ENCODE results near the gene SCN3B. TPM values are rescaled to one million over a fixed set of nuclear protein-coding genes. Genes with fewer than 3 reads are reported as not detected.

SCN3B gene
- polyA plus RNA-seq, 1 donor = 2.5 TPM

- peak; percentile 51 for DNase-seq
Measured at GRCh38 chr11:123653827-123654565, 428 bp downstream of the SCN3B start.

GRCh38 chr11:123653483-123653826, 969 bp downstream of the SCN3B start:
- DNase-seq = no peak

- DNase-seq = no peak
Measured at GRCh38 chr11:123652599-123652998, 1.8 kb downstream of the SCN3B start.

GRCh38 chr11:123650901-123651300, 3.5 kb downstream of the SCN3B start:
- DNase-seq = no peak

GRCh38 chr11:123645286-123645975, 9.0 kb downstream of the SCN3B start:
- DNase-seq = no peak

- DNase-seq = no peak
Measured at GRCh38 chr11:123642435-123642834, 12.0 kb downstream of the SCN3B start.

GRCh38 chr11:123641495-123641840, 13.0 kb downstream of the SCN3B start:
- DNase-seq = no peak

- DNase-seq = peak; percentile 41
Measured at GRCh38 chr11:123640677-123641494, 13.5 kb downstream of the SCN3B start.

- DNase-seq = no peak
Measured at GRCh38 chr11:123640029-123640428, 14.4 kb downstream of the SCN3B start.

- no peak for DNase-seq
Measured at GRCh38 chr11:123630126-123630608, 24.3 kb downstream of the SCN3B start.

GRCh38 chr11:123628936-123629683, 25.3 kb downstream of the SCN3B start:
- DNase-seq = peak; percentile 65

- DNase-seq = no peak
Measured at GRCh38 chr11:123624974-123625373, 29.4 kb downstream of the SCN3B start.

GRCh38 chr11:123622576-123622975, 31.8 kb downstream of the SCN3B start:
- no peak for DNase-seq

- DNase-seq = no peak
Measured at GRCh38 chr11:123616505-123617198, 37.8 kb downstream of the SCN3B start.

- DNase-seq = no peak
Measured at GRCh38 chr11:123611698-123612097, 42.7 kb downstream of the SCN3B start.

- DNase-seq = no peak
Measured at GRCh38 chr11:123608945-123609344, 45.5 kb downstream of the SCN3B start.

- no peak for DNase-seq
Measured at GRCh38 chr11:123608371-123608770, 46.1 kb downstream of the SCN3B start.

- DNase-seq = no peak
Measured at GRCh38 chr11:123607781-123608180, 46.6 kb downstream of the SCN3B start.

GRCh38 chr11:123603666-123604065, 50.8 kb downstream of the SCN3B start:
- no peak for DNase-seq

- DNase-seq = no peak
Measured at GRCh38 chr11:123601743-123602142, 52.7 kb downstream of the SCN3B start.

- no peak for DNase-seq
Measured at GRCh38 chr11:123601136-123601535, 53.3 kb downstream of the SCN3B start.

- no peak for DNase-seq
Measured at GRCh38 chr11:123597859-123598258, 56.6 kb downstream of the SCN3B start.
